HG03460 (cell line): ENCODE results near the gene POLR2A.

Experiments
- ATAC-seq: cut with Tn5 transposase; IDR thresholded peaks from one replicate; pipeline ENCODE4 v1.9.1; 2021; ENCODE audit not compliant: unreplicated experiment

The POLR2A gene

DNA sequence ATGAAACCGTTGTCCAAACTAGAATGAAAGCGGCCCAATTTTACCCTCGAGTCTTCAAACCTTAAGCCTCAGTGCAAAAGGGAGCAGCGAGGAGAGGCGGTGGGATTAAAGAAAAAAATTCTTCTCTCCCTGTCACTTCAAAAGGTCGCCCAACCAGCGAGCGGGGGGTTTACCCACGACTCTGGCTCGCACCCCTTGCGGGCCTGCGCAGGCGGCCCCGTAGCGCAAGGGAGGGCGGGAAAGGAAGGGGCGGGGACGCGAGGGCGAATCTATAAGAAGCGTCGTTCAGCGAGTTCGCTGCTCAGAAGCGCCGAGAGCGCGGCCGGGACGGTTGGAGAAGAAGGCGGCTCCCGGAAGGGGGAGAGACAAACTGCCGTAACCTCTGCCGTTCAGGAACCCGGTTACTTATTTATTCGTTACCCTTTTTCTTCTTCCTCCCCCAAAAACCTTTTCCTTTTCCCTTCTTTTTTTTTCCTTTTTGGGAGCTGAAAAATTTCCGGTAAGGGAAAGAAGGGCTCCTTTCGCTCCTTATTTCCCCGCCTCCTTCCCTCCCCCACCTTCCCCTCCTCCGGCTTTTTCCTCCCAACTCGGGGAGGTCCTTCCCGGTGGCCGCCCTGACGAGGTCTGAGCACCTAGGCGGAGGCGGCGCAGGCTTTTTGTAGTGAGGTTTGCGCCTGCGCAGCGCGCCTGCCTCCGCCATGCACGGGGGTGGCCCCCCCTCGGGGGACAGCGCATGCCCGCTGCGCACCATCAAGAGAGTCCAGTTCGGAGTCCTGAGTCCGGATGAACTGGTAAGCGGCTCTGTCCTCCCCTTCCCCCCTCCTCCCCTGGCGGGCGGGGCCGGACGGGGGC, at the start of gene POLR2A:
Gene POLR2A (plus strand): TSS at position 300 of the 852 bp plus-strand sequence.
- peak; percentile 56 for ATAC-seq

DNA sequence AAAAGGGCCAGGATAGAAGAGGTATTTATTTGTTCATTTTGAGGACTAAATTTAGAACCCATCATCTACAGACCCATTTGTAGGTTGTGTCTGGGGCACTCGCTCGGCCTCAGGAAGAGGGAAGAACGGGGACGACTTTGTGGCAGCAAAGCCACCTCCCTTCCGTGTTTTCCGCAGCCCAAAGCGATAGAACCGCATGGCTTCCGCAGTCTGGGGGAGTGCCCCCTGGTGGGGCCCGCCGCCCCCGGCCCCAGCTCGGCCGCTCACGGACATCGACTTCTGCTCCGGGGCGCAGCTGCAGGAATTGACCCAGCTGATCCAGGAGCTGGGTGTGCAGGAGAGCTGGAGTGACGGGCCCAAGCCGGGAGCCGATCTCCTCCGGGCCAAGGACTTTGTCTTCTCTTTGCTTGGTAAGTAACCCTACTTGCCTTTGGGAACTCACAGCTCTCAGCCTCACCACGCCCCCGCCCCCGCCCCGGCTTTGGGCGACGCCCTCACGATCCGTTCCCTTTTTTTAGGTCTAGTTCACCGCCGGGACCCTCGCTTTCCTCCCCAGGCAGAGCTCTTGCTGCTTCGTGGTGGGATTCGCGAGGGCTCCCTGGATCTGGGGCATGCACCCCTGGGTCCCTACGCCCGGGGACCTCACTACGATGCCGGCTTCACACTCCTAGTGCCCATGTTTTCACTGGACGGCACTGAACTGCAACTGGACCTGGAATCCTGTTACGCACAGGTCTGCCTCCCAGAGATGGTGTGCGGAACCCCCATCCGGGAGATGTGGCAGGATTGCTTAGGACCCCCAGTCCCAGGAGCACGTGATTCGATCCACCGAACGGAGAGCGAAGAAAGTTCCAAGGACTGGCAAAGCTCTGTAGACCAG, 48.2 kb upstream of the POLR2A start:
- peak; percentile 31 for ATAC-seq

DNA sequence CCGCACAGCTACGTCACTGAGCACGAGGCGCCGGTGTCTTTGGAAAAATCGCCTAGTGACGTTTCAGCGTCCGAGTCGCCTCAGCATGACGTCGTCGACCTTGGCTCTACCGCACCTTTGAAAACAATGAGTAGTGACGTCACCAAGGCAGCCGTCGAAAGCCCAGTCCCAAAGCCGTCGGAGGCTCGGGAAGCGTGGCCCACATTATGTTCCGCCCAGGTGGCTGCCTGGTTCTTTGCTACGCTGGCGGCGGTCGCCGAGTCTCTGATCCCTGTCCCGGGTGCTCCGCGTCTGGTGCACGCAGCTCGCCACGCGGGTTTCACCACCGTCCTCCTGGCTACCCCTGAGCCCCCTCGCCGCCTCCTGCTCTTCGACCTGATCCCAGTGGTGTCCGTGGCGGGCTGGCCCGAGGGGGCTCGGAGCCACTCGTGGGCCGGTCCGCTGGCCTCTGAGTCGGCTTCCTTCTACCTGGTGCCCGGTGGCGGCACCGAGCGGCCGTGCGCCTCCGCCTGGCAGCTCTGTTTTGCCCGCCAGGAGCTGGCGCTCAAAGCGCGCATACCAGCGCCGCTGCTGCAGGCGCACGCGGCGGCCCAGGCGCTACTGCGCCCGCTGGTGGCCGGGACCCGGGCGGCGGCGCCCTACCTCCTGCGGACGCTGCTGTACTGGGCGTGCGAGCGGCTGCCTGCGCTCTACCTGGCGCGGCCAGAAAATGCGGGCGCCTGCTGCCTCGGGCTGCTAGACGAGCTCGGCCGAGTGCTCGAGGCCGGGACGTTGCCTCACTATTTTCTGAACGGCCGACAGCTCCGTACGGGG, 47.4 kb upstream of the POLR2A start:
- no peak for ATAC-seq

DNA sequence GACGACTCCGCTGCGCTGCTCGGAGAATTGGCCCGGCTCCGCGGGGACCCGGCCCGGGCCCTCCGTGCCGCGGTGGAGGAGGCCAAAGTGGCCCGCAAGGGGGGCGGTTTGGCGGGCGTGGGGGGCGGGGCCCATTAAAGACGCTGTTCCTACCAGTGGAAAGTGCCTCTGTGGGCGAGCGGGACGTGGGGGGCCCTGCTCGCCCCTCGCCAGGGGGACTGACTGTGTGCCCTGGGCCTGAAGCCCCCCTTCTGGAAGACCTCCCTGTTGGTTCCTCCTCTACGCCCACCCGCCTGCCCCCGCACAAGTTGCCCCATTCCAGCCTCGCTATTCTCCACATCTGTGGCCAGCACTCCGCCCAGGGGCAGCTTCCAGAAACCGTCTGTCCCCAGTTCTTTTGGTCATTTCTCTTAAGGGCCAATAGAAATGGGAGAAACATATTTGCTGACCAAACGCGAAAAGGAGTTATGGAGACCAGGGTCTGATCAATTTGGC, 46.8 kb upstream of the POLR2A start:
- ATAC-seq = no peak

DNA sequence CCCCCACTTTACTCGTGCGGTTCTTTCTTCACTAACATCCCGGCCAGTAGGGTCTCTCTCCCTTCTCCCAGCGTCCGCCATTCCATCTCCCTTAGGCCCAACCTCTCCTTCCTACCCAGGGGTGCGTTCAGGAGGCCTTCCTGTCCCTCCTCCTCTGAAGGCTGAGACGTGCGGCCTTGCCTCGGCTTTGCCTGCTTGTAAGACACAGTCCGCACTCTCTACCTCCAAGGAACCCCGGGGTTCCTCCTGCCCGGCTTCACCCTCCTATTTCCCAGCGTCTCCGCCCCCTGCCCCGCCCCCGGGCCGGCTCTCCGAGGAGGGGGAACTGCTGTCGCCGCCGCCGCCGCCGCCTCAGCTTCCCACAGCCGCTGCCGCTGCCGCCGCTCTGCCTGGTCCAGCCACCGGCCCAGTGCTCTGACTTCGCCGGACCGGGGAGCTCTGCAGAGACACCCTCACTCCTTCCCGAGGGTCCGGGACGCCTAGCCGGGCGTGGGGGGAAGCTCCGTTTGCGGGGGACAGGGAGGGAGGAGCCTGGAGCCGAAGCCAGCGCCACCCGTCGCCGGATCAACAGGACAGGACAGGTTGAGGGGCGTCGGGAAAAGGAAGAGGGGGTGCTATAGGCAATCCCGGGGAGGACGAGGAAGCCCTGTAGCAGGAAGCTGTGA, 46.1 kb upstream of the POLR2A start:
- no peak for ATAC-seq

DNA sequence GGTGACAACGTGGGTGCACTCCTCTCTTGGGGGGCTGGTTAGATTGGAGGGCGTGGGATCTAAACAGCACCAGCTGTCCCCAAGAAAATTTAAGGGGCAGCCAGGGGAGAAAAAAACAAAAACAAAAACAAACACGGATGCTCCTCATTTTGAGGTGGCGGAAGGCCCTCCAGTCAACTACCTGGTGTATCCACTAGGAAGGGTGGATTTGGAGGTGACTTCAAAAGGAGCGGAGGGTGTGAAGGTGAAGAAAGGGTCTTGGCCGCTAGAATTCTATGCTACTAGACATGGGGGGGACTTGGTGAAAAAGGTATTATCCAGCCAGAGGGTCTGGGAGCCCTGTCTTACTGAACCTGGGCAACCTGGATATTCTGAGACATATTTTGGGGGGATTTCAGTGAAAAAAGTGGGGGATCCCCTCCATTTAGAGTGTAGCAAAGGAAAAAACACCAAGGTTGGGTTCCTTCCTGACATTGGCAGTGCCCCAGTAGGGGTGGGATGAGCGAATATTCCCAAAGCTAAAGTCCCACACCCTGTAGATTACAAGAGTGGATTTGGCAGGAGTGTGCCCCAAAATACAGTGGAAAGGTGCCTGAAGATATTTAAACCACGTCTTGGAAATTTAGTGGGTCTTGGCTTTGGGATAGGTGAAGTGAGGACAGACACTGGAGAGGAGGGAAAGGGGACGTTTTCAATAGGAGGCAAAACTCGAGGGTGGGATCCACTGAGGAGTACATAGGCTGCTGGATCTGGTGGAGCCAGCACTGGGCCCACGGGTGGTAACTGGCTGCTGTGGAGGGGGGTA, 45.3 kb upstream of the POLR2A start:
- no peak for ATAC-seq

DNA sequence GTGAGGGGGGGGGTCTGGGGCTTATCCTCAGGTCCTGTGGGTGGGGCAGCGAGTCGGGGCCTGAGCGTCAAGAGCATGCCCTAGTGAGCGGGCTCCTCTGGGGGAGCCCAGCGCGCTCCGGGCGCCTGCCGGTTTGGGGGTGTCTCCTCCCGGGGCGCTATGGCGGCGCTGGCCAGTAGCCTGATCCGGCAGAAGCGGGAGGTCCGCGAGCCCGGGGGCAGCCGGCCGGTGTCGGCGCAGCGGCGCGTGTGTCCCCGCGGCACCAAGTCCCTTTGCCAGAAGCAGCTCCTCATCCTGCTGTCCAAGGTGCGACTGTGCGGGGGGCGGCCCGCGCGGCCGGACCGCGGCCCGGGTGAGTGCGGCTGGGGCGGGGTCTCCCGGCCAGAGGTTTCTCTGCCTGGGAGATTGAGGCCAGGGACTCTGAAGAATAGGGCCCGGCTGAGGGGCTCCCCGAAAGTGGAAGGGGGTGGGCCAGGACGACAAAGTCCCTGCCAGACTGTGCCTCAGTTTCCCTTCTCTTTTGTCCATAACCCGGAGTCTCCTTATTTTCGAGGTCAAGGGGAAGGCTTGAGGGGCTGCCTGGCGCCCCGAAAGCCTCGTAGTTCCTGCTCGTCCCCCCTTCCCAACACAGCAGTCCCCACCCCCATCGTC, 44.6 kb upstream of the POLR2A start, which contains the start of gene FGF11:
Gene FGF11 (plus strand): TSS at position 51 of the 651 bp plus-strand sequence. CDS start 109 bp downstream, at position 160.
- ATAC-seq = no peak

DNA sequence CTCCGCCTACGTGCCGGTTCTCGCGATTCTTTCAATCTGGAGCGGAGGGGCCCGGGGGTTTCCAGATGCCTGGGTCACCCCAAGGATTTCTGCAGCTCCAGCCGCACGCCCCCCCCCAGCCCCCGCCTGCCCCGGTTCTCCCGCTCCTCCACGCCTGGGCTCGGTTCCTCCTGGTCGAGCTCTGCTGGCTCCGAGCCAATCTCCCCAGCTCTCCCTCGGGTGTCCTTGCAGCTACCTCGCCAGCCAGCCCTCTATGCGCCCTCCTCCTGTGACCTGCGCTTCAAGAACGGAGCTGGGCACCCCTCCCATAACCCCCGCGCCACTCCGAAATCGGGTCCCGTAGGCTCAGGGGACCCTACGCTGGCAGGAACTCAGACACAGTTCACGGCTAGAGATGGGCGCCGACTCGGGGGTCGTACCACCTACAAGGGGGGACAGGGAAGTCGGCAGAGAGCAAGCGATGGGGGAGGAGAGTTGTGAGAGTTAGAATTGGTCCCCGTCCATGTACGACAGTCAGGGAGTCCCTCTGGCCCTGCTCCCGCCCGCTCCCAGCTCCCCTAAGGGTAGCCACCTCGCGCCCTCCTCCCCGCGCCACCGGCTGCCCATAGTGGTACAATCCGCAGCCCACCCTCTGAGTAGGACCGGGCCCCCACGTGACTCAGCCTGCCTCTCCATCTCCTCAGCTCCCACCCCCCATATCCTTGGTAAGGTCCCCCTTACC, 43.9 kb upstream of the POLR2A start:
- no peak for ATAC-seq

DNA sequence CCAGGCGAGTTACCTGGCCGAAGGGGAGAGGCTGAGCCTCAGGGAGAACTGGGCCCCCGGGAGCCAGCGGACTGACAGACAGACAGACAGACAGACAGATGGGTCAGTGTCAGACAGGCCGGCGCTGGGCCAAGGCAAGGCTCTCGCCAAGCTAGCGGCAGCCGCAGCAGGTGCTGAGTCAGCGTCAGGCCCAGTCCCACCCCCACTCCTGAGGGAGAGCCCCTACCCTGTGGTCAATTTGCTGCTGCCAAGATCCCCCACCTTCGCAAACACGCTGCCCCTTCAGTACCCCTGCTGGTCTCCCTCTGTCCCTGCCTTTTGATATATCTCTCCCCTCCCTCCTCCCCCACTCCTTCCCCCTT, 43.4 kb upstream of the POLR2A start:
- ATAC-seq = no peak

DNA sequence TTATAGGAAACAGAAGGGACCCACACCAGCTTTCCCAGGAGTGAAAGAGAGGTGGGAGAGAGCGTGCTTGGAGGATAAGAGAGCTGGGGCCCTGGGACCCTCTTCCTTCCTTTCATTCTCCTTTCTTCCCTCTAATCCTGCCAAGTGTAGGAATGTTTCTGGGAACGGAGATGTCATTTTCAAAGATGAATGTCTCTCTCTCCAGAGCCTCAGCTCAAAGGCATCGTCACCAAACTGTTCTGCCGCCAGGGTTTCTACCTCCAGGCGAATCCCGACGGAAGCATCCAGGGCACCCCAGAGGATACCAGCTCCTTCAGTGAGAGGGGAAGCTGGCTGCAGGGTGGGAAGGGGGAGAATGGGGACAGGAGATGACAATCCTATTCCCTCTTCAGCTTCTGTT, 42.9 kb upstream of the POLR2A start:
- ATAC-seq = no peak

DNA sequence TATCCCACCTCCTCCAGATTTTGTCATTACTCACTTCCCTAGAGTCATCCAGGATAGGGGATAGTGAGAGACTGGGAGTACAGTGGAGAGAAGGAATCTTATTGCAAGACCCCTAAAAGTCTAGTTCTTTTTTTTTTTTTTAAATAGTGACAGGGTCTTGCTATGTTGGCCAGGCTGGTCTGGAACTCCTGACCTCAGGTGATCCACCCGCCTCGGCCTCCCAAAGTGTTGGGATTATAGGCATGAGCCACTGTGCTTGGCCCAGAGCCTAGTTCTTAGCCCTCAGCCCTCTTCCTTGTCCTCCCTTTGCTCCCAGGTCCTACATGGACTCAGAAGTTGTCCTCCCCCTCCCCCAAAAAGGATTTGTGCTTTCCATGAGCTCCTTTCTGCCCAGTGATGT, 42.0 kb upstream of the POLR2A start:
- no peak for ATAC-seq

DNA sequence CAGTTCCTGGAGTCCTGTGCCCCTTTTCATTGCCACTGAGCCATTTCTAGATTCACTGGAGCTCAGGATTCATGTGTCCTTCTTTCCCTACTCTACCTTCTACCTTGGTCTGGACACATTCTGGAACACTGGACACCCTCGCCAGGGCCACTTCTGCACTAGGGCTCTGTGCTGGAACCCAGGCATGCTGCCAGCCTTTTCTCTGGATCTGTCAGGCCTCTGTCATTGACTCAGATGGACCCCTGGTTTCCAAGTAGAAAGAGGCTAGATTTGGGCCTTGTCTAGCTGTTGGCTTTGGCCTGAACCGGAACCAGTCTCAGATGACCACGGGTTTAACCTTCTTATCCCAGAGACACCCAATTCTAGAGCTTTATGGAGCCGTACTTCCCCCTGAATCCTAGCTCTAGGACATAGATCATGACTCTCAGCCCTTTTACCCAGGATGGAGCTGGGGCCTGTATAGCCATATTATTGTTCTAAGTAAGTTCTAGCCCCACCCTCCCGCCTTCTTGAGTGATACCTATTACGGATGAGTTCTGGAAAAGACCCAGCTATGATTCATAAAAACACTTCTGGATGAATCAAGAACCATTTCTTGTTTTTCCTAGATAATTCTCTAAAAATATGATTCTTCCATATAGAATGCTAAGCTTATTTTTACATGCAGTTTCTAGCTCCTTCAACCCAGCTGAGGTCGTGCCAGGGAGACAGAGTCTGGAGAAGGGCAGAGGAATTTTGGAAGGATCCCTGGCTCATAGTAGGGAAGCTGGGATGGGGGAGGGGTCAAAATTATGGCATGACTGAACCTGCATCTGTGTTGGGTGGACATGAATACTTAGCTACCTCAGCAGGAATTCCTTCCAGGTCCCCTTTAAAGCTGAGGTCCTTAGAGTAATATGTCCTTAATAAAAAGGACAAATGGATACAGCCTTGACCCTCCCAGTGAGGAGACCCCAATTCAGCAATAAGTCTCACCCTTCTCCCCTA, 40.4 kb upstream of the POLR2A start:
- ATAC-seq = no peak

DNA sequence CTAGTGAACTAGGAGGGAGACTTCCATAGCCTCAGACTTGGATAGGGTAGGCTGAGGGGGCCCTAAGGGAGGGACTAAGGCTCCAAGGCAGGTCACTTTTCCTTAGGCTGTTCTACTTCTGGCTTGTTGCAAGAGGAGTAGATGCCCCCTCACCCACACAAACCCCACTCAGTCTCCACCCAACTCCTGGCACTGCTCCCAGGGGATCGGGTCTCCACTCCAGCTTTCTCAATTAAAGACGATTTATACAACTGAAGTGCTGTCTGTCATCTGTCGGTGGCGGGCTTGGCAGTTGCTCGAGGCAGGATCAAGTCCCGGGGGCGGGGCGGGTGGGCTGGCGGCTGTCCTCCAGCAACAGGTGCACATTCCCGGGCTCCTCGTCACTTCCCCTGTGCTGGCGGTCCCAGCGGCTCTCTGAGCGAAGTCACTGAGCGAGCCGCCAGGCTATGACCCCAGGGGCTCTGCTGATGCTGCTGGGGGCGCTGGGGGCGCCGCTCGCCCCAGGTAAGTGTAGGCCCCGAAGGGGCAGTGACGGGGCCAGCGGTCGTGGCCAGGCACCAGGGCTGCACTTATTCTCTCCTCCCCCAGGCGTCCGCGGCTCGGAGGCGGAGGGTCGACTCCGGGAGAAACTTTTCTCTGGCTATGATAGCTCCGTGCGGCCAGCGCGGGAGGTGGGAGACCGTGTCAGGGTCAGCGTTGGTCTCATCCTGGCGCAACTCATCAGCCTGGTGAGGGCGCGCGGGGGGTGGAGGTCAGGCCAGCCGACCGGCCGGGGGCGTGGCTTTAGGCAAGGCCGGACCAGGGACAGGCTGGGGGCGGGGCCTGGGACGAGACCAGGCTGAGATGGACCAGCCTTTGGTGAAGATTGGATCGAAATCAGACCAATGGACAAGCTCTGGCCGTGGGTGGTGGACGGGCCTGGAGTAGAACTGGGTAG, 39.2 kb upstream of the POLR2A start, which contains the start of gene CHRNB1:
Gene CHRNB1 (plus strand): TSS at position 380 of the 937 bp plus-strand sequence. CDS start 67 bp downstream, at position 447.
- peak; percentile 46 for ATAC-seq

DNA sequence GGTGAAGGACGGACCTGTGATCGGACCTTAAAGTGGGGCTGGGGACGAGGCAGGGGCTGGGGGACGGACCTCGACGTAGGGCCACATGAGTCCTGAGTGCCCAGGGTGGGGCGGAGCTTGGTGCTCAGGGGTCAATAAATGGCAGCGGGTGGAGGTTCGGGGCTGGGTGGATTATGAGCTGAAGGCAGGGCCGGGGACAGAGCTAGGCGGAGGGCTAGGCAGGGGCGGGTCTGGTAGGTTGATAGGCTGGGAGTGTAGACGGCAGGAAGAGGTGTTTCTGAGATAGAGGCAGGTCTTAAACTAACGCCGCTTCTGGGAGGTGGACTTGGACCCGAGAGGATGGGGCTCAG, 38.6 kb upstream of the POLR2A start:
- ATAC-seq = no peak

DNA sequence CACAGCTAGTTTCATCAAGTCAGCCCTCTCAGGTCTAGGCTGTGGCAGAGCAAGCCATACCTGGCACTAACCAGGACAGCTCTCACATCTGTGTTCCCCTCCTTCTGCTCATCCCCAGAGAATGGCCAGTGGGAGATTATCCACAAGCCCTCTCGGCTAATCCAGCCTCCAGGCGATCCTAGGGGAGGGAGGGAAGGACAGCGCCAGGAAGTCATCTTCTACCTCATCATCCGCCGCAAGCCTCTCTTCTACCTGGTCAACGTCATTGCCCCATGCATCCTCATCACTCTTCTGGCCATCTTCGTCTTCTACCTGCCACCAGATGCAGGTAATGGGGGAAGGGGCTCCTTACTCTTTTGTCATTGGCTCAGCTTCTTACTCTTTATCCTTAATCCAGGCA, 35.7 kb upstream of the POLR2A start:
- no peak for ATAC-seq

DNA sequence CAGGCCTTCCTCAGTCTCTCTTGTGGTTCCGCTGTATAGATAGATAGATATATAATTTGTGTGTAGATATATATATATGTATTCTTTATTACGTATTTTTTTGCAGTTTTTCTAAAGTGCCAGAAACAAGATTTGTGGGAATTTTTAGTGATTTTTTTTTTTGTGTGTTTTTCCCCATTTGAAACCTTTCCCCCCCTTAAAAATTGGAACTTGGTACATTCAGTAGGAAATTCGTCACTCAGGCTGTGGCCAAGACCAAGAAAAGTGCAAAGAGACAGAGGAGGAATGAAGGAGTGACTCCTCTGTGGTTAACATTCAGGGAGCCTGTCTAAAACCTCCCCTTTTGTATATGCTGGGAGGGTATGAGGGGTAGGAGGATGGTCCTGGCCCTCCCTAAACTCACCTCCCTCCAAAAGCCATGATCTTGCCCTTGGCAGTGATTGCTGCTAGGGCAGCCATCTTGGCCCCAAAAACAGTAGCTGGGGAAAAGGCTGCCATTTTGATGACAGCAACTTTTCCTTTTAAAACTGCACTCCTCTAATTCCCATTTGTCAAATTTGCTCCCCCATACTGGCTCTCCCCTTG, 24.1 kb upstream of the POLR2A start:
- ATAC-seq = no peak
